DMS79 treated with DMSO at 0.1 percent for 48 hours (cell line): Measurements from ENCODE around the gene DAPK2.
"Not testable (repeated sequence)": the region's sequence is repeated elsewhere in the genome, so short reads cannot be mapped to it uniquely, and the experiment has no call there.

Experiments used
- DNase-seq: peaks from one replicate; lab custom pipeline; 2025; lab: John Stamatoyannopoulos, UW

Gene DAPK2

GRCh38 chr15:64053674-64054073 lies 7.4 kb upstream of the DAPK2 start:
- not testable (repeated sequence) for DNase-seq

DNA sequence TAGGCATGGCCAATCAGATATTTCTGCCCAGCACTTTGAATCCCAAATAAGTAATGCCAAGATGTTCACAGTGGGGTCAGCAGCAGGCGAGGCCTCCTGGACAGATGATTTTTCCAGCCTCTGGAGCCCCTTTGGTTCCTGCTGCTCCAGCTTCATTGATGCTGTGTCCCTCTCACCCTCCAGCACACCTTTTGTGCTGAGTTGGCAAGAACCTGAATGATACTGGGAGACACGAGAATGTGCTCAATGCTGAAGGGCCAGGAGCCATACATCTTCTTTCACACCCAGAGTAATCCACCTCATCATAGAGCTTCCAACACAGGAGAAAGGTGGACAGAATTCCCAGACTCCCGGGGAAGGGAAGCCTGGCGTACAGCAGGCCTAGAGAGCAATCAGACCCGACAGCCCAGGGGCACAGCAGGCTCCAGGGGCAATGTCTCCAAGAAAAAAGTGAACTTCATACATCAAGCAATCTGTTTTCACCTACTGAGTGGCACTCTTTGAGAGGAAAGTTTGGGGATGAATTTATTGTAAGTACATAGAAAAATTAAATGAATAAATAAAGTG lies 6.7 kb upstream of the DAPK2 start:
- no peak for DNase-seq

DNA sequence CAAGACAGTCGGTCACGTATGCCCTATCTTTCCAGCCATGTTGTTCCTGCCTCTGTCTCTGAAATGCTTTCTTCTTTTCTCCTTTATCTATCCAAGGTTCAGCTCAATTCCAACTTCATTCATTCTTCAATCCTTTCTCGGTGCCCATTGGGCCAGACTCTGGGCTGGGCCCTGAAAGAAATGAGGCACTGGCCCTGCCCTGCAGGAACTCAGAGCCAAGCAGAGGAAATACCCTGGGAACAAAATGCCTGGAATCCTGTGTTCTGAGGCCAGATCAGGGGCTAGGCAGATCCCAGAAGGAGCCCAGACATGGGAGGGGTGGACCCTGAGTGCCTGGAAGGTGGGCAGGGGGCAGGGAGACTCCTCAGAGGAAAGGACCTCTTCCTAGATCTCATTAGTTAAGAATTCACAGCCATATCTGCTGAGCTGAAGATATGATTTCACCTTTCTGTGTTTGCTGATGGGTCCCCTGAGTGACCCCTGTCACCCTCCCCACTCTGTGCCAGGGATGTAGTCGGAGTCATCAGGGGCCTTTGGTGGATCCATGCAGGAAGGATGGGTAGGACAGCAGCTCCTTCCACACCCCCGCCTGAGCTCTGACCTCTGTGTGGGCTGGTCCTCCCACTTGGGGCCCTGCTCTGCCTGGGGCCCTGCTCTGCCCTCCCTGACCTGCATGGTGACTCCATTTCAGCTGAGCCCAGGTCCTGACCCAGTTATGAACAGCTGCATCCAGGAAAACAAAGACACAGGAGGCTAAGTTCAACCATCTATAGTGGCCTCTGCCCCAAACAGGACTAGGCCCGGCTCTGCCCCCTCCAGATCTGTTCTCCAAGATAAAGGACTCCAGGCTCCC lies 5.3 kb upstream of the DAPK2 start:
- no peak for DNase-seq

GRCh38 chr15:64051093-64051402 lies 4.8 kb upstream of the DAPK2 start:
- DNase-seq, result no peak

DNA sequence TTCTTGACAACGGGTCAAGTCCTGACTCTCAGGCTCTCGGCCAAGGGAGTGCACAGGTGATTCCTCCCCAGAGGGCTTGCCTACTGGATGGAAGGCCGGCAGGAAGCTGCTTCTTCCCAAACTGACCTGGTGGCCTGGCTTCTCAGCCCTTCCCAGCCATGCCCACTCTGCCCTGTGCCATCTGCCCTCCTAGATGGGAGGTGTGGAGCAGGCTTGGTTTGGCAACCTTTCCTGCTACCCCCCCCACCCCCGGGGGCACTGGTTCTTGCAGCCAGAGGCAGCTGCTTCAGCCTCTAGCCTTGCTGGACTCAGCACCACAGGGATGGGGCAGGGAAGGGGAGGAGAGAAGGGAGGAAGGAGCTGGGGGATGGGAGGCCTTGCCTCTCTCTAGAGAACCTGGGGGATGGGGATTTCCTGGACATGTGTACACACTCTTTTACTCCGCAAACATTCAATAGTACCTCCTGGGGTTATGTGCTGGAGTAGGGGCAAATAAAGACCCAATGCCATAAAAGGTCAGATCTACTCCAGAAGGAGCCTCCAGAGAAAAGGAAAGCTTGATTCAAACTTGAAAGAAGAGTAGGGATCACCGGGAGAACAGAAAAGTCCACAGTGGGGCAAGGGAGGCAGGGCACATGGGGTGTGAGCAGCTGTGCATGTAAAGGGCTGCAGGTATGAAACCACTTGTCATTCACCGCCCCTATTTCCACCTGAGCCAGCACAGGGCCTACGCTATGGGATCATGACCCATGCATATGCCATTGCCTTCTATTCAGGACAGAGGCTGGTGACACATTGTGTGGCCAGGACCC lies 4.2 kb upstream of the DAPK2 start:
- no peak for DNase-seq

GRCh38 chr15:64048781-64049460 lies 2.6 kb upstream of the DAPK2 start:
- DNase-seq, result no peak

DNA sequence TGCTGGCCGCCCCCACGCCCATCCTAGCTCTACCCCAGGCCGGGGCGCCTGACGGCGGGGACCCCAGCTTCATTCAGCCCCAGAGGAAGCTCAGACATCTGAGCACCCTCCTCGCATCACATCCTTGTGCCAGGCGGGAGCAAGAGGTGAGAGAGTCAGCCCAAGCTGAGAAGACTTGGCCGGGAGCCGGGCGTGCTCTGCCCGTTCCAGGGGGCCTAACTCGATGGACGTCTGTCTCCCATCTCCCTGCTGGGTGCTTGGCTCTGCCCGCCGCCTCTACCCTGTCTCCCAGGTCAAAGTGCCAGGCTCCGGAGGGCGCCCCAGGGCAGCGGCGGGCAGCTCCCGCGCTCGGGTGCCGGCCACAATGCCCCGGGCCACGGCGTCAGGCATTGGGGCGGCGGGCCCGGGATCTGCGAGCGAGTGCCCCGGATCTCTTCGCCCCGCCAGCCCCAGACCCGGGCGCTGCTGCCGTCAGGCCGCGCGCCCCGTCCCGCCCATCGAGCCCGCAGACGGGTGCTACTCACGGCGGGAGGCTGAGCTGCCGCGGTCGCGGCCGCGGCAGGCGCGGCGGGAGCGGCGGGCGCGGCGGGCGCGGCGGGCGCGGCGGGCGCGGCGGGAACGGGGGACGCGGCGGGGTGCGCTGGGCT lies 388 bp downstream of the DAPK2 start:
- DNase-seq, result peak; percentile 2

DNA sequence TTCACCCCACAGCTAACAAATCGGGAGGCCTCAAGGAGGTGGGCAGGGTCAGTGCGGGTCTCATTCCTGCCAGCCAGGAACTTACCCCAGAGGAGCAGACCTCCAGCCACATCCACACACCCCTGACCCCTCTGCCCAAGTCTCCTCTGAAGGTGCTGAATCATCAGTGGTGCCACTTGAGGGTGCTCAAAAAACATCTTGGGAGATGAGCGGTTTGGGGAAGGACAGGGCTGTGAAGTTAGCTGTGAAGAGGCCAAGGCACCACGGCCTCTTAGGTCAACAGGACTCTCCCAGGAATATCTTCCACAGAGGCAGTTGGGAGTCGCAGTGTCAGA lies 1.2 kb downstream of the DAPK2 start:
- no peak for DNase-seq

DNA sequence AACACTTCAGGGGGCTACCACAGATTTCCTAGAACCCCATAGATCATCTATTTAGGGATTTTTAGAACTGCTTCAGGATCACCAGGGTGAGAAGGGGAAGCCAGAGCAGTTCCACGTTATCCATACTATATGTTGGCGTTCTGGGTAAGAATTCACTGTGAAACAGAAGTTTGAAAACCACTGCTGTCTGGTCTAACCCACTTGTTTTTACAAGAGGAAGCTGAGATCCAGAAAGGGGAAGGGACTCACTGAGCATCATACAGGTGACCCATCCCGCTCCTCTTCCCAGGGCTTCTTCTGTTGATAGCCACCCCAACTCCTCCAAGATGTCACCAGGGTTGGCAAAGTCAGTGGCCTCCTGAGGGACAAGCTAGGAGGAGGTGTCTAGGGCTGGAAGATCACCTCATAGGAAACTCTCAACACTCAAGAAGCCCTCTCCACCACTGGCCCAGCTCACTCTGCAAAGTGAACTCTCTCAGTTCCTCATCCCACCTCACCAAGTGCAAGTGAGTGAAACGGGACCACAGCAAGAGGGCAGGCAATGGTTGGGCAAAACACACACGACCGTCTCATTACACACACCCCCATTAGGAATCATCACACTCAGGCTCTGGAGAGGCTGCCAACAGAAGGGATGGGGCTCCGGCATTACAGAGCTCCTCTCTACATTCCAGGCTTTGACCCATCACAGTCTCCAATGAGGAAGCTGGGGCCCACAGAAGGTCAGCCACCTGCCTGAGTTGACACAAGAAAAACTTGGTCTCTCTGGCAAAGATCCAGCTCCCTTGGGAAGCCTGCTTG lies 1.8 kb downstream of the DAPK2 start:
- no peak for DNase-seq

DNA sequence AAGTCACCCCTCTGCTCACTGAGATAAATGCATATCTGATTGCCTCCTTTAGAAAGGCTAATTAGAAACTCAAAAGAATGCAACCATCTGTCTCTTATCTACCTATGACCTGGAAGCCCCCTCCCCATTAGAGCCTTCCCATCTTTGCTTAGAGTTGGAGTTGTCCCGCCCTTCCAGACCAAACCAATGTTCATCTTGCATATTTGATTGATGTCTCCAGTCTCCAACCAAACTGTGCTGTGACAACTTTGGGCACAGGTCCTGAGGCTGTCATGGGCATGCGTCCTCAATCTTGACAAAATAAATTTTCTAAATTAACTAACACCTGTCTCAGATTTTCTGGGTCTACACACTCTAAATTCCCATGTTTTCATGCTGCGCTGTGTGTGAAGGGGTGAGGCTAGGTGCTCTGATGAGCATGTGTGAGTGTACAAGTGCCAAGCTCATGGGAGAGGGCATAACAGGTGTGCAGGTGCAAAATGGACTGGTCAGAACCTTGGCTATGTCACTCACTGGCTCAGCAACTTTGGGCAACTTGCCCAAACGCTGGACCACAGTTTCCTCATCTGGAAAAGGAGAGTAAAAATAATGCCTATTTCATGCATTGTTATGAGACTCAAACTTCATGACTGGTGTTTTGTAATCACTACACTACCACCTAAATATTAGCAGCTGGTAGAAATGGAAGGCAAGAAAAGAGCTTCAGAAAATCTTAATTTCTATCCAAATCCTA lies 7.2 kb downstream of the DAPK2 start:
- no peak for DNase-seq

GRCh38 chr15:64037966-64038365 lies 8.3 kb downstream of the DAPK2 start:
- no peak for DNase-seq

- no peak for DNase-seq
These were observed 9.2 kb downstream of the DAPK2 start for GRCh38 chr15:64037116-64037515.

DNA sequence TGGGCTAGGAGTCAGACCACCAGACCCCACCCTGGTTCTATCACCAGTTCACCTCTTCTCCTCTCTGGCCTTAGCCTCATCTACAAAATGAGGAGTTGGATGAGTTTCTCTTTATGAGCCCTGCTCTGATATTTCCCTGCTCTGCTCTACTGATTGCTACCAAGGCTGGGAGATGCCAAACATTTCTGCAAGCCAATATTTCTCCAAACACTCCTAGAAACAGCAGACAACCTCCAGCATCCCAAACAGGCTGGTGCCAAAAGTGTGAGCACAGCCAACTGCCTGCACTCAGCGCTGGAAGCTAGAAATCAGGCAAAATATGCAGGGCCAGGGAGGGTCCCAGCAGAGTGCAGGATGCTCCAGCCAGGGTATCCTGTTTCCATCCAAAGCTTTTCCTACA lies 10.8 kb downstream of the DAPK2 start:
- DNase-seq, result no peak

DNA sequence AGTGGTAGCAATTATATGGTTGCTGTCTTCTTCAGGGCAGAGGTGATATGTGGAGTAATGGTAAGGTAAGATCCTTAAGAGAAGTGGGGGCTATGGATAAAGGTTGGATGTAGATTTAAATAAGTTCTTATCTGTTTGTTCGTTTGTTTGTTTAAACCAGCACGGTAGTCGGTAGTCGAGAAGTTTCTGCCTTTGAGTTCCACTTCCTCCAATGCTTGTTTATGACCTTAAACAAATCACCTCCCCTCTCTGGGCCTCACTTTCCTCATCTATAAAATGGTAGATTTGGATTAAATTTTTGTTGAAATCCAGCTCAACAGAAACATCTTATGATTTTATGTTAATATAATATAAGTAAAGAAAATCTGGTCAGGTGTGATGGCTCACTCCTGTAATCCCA lies 11.8 kb downstream of the DAPK2 start:
- no peak for DNase-seq

DNA sequence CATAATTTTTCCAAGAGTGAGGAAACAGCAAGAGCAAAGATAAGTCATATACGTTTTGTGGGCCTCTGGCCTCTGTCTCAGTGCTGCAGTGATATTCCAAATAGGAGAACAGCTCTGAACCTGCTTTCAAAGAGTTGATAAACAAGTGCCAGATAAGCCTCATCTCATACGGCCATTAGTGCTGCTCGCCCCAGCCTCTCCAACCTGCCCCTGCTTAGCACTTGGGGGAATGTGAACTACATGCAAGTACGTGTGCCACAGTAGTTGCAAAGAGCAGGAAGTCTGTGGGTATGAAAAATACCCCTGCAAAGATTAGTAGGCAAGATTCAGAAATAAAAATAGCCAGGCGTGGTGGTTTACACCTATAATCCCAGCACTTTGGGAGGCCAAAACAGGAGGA lies 14.0 kb downstream of the DAPK2 start:
- DNase-seq, result no peak

DNA sequence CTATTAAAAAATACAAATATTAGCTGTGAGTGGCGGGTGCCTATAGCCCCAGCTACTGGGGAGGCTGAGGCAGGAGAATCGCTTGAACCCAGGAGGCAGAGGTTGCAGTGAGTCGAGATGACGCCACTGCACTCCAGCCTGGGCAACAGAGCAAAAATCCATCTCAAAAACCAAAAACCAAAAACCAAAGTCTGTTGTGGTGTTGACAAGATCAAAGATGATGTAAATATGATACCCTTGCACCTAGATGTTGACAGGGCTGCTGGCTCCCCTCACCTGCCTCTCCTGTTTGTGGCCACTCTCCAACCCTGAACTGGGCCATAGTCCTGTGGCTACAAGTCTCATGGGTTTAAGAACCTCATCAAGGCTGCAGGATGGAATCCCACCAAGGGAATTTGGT lies 16.2 kb downstream of the DAPK2 start:
- DNase-seq, result no peak

DNA sequence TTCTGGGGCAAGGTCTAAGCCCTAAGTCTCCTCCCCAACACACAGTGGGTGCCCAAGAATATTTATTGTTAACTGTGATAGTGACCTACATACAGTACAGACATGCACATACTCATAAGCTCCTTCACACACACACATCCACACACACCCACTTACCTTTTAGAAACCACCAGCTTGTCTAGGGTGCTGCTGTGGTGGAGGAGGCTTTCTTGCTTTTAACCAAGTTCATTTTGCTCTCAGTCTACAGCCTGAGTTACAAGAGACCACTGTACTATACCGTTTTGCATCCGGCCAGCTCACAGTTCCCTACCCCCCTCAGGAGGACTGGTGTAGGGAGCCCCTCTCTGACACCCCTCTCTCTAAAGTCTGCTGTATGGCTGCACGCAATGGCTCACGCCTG lies 16.7 kb downstream of the DAPK2 start:
- DNase-seq, result no peak

DNA sequence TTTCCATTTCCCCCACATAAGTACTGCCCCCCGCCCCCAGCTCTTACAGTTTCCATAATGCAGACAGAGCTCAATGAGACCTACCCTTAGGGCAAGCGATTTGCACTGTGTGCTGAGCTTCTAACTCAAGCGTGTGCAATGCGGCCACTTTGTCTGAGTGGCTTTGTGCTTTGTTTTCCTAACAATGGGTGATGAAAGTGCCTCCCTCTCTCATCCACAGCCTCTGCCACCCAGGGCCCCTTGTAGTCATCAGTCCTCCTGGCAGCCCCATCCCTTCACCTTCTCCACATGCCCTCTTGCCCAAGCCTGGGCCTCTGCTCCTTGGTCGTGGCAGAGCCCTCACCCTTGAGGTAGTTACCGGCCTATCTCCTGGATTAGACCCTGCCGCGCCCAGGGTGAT lies 17.2 kb downstream of the DAPK2 start:
- DNase-seq, result no peak

DNA sequence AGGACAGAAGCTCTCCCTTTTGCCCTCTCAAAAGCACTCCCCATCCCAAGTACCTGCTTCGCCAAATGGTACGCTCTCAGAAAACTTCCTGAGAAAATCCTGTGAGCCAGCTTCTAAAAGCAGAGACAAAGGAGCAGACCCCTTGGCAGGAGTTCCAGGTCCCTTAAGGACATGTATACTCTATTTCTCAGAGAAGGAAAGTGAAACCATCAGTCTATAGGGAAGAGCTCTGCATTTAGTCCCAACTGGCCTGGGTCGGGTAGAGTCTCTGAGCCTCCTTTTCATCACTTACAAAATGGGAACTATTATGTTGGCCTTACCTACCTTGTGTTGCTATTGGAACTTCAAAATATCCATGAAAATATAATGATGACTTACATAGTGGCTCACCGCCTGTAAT lies 19.7 kb downstream of the DAPK2 start:
- no peak for DNase-seq

DNA sequence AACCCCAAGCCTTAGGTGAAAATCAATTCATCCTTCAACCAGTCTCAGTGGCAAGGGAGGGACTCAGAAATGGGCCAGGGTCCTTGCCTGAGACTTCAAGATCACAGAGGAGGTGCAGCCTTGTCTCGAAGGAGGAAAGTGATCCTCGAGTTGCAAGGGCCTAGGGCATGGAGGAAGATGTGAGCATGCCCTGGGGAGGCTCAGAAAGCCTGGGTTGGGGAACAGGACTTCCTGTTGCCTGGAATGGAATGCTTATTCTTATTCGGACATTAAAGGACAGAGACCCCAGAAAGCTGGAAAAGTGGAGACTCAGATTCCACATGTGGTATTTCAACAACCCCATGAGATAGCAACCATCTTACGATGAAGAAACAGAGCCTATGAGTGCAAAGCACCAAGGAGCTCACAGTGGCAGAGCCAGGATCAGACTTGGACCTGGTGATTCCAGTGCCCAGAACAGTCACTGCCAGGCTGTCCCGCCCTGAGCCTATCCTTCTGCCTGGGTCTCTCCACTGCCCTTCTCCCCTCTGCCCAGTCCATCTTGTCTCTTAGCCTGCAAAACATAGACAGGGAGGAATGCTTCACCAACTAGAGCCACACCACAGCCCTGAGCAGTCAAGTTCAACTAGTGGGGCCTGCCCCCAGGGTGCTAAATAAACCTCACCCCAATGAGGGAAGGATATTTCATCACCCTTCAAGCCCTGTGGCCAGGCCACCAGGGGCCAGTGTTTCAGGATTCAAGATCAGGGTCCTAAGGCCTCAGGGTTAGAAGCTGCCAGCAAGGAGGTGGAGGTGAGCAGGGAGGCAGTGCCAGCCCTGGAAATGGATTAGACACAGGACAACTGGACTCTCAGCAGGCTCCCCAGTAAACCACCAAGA lies 21.9 kb downstream of the DAPK2 start:
- no peak for DNase-seq
